GM18519 (cell line): ENCODE results near the gene ILK.

Experiments
- ATAC-seq: cut with Tn5 transposase; IDR thresholded peaks from one replicate; pipeline ENCODE4 v1.9.1; 2021; ENCODE audit warnings: mild to moderate bottlenecking, moderate library complexity; ENCODE audit not compliant: unreplicated experiment, low FRiP score

ILK gene

GRCh38 chr11:6654281-6655019 lies 50.9 kb downstream of the ILK start:
- ATAC-seq, result no peak

GRCh38 chr11:6655020-6655789 lies 51.6 kb downstream of the ILK start:
- no peak for ATAC-seq

GRCh38 chr11:6655790-6656583 lies 52.4 kb downstream of the ILK start, which contains the start of gene DCHS1:
DCHS1 (minus strand) TSS chr11:6655809; CDS start chr11:6641613, 14,196 bp downstream.
- ATAC-seq, result no peak

GRCh38 chr11:6656584-6656915 lies 53.0 kb downstream of the ILK start:
- no peak for ATAC-seq

DNA sequence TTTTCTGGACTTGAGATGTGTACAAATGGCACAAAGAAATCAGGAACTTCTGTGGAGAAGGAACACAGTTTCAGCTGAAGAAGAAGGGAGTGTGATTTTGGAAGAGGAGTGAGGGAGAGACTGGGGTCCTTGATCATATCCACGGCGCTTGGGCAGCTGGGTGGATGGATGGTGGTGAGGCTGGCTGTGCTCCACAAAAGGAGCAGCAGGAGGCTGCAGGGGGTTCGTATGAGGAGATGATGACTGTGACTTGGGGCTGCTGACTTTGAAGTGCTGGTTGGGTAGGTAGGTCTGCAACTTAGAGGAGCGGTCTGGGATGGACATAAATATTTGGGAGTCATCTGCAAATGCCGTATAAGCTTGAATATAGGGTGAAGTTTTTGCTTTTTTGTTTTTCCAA lies 53.4 kb downstream of the ILK start:
- no peak for ATAC-seq

GRCh38 chr11:6657346-6657745 lies 53.8 kb downstream of the ILK start:
- no peak for ATAC-seq

DNA sequence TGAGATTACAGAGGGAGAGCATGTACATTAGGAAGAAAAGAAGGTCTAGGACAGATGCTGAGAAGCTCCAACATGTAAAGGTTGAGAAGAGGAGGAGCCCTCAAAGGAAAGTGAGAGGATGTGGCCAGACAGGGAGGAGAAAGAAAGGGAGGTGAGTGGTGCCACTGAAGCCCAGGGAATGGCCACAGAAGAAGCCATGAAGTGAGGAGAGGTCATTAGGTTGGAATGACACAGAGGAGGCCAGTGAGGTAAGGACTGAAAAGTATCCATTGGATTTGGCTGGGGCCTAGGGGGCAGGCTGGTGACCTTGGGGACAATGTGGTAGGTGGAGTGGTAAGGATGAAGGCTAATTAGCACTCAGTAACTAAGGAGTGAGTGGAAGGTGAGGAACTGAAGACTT lies 55.1 kb downstream of the ILK start:
- ATAC-seq, result no peak
